SU-DHL-6 (cell line): ENCODE results near the gene AMMECR1.

ENCODE experiments used
- H2AFZ ChIP-seq: fragments of 200-600 bp; sonication (generic); 2 replicates; pipeline ENCODE4 v1.6.1; 2014; ENCODE audit warnings: low read depth, mild to moderate bottlenecking, moderate library complexity, mixed read lengths, antibody characterized with exemption, low read length; ENCODE audit not compliant: severe bottlenecking
- H3F3A ChIP-seq: fragments of 200-600 bp; shearing (Covaris generic); 2 replicates; pipeline ENCODE4 v1.6.0; 2016; ENCODE audit warnings: antibody characterized with exemption, mild to moderate bottlenecking; ENCODE audit not compliant: insufficient read depth
- H3K27ac ChIP-seq: fragments of 200-600 bp; sonication (generic); 2 replicates; pipeline ENCODE4 v1.5.1; 2016; ENCODE audit warnings: low read depth, mild to moderate bottlenecking, low read length, moderate library complexity, mixed read lengths
- H3K27me3 ChIP-seq: fragments of 200-600 bp; sonication (generic), shearing (Covaris generic); 2 replicates; pipeline ENCODE4 v1.6.0; 2014; ENCODE audit warnings: mild to moderate bottlenecking, low read length
- H3K36me3 ChIP-seq: fragments of 200-600 bp; sonication (generic); 2 replicates; pipeline ENCODE4 v1.6.1; 2014; ENCODE audit warnings: mild to moderate bottlenecking, low read length, mixed read lengths
- H3K4me2 ChIP-seq: fragments of 300-600, 200-600 bp; shearing (Covaris generic), sonication (generic); 2 replicates; pipeline ENCODE4 v1.6.0; 2014; ENCODE audit warnings: low read length, low read depth, mild to moderate bottlenecking; ENCODE audit not compliant: poor library complexity, severe bottlenecking
- H3K4me3 ChIP-seq: fragments of 200-600 bp; sonication (generic); 2 replicates; pipeline ENCODE4 v1.5.1; 2014; ENCODE audit warnings: antibody characterized with exemption, low read length, mild to moderate bottlenecking, mixed read lengths; ENCODE audit not compliant: insufficient read depth, poor library complexity, severe bottlenecking
- H3K79me2 ChIP-seq: fragments of 200-600 bp; sonication (generic); 2 replicates; pipeline ENCODE4 v1.6.1; 2014; ENCODE audit warnings: mild to moderate bottlenecking, low read length, moderate library complexity; ENCODE audit not compliant: insufficient read depth
- H3K9ac ChIP-seq: fragments of 200-600 bp; sonication (generic); 2 replicates; pipeline ENCODE4 v1.7.0; 2014; ENCODE audit warnings: mild to moderate bottlenecking, low read length
- H3K9me2 ChIP-seq: fragments of 200-600 bp; sonication (generic); replicated peaks from 2 replicates; pipeline ENCODE4 v1.6.1; 2014; ENCODE audit warnings: low read length; ENCODE audit not compliant: insufficient read depth
- H3K9me3 ChIP-seq: fragments of 200-600 bp; sonication (generic); 2 replicates; pipeline ENCODE4 v1.6.1; 2014; ENCODE audit warnings: low read length, mixed read lengths; ENCODE audit not compliant: insufficient read depth
- H4K20me1 ChIP-seq: fragments of 200-600 bp; sonication (generic); 2 replicates; pipeline ENCODE4 v1.6.1; 2014; ENCODE audit warnings: low read depth, mild to moderate bottlenecking, antibody characterized with exemption, low read length, moderate library complexity, mixed read lengths
- EZH2phosphoT487 ChIP-seq: fragments of 200-600 bp; sonication (generic), shearing (Covaris generic); conservative IDR thresholded peaks from 2 replicates; pipeline ENCODE4 v1.6.1; 2018; ENCODE audit warnings: mild to moderate bottlenecking, antibody characterized with exemption, low read length, moderate library complexity, mixed read lengths
- TF ChIP-seq, protein P1 (sequence below): fragments of 200-600 bp; sonication (generic); IDR thresholded peaks from one replicate; pipeline ENCODE4 v1.5.1; 2017; ENCODE audit warnings: antibody characterized with exemption, mild to moderate bottlenecking, low read length, moderate library complexity; ENCODE audit not compliant: insufficient read depth, poor library complexity, severe bottlenecking

Gene AMMECR1

DNA sequence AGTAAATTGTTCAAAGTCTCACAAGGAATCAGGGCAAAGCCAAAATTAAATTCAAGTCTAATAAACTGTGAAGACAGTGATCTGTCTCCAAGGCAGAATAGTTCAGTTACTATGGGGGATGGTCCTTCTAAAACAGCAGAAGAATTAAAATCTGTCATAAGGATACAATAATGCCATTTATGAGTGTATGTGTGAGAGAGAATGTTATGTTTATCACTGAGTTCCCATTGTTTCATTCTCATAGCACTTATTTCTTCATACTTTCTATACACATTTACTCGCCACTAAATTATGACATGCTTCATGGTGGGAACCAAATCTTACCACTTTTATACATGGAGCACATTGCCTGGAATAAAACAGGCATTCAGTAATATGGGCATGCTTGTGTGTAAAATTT, 102.5 kb downstream of the AMMECR1 start:
- Histone ChIP-seq H4K20me1 (no peaks in the 10 kb centered on the region), H2AFZ (no peak overlapping the region), H3K9me2 (no peaks in the 10 kb centered on the region), H3K4me3 (no peak overlapping the region), H3K79me2 (no peaks in the 10 kb centered on the region), H3K27ac (no peak overlapping the region), H3K9me3 (no peaks in the 10 kb centered on the region), H3F3A (no peaks in the 10 kb centered on the region), H3K9ac (no peak overlapping the region), H3K4me2 (no peak overlapping the region), H3K36me3 (no peaks in the 10 kb centered on the region), H3K27me3 (no peaks in the 10 kb centered on the region)
- TF ChIP-seq EZH2phosphoT487, result no peak
- TF ChIP-seq, protein P1, sequence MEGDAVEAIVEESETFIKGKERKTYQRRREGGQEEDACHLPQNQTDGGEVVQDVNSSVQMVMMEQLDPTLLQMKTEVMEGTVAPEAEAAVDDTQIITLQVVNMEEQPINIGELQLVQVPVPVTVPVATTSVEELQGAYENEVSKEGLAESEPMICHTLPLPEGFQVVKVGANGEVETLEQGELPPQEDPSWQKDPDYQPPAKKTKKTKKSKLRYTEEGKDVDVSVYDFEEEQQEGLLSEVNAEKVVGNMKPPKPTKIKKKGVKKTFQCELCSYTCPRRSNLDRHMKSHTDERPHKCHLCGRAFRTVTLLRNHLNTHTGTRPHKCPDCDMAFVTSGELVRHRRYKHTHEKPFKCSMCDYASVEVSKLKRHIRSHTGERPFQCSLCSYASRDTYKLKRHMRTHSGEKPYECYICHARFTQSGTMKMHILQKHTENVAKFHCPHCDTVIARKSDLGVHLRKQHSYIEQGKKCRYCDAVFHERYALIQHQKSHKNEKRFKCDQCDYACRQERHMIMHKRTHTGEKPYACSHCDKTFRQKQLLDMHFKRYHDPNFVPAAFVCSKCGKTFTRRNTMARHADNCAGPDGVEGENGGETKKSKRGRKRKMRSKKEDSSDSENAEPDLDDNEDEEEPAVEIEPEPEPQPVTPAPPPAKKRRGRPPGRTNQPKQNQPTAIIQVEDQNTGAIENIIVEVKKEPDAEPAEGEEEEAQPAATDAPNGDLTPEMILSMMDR, result no peak

DNA sequence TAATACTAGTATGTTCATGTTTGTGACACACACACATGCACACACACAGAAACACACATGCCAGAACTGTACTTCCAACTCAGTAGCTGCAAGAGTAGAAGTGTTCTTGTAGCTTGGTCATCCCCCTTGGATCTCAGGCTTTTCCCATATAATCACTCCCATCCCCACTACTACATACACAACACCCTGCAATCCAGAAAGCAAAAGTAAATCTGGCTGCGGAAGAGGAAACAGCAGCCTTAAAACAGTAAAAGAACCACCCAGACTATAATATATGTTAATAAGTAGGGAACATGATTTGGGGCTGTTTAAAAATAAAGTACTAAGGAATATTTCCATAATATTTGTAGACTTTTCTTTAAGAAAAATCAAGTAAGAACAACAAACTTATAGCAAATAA, 103.2 kb downstream of the AMMECR1 start:
- H3K79me2 ChIP-seq, result no peaks in the 10 kb centered on the region
- H3K9me3 ChIP-seq, result no peaks in the 10 kb centered on the region
- H3K9ac ChIP-seq, result no peak overlapping the region
- no peaks in the 10 kb centered on the region for H4K20me1 ChIP-seq
- no peak overlapping the region for H3K4me2 ChIP-seq
- H3K9me2 ChIP-seq, result no peaks in the 10 kb centered on the region
- no peaks in the 10 kb centered on the region for H3K36me3 ChIP-seq
- H3K4me3 ChIP-seq, result no peak overlapping the region
- H3F3A ChIP-seq, result no peaks in the 10 kb centered on the region
- TF ChIP-seq EZH2phosphoT487, result no peak
- TF ChIP-seq, protein P1, result no peak
- H3K27me3 ChIP-seq, result no peaks in the 10 kb centered on the region
- no peak overlapping the region for H2AFZ ChIP-seq
- no peak overlapping the region for H3K27ac ChIP-seq

DNA sequence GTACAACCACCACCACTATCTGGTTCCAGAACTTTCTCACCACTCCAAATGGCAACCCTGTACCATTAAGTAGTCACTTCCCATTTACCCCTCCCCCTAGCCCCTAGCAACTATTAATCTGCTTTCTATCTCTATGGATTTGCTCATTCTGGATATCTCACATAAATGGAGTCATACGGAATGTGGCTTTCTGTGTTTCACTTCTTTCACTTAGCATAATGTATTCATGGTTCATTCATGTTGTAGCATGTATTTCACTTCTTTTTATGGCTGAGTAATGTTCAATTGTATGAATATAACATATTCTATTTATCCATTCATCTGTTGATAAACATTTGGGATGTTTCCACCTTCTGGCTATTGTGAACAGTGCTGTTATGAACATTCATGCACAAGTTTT, 104.7 kb downstream of the AMMECR1 start:
- Histone ChIP-seq H3K27ac (no peak overlapping the region), H4K20me1 (no peaks in the 10 kb centered on the region), H3K9ac (no peak overlapping the region), H3K4me2 (no peak overlapping the region), H3K36me3 (no peaks in the 10 kb centered on the region), H3K79me2 (no peaks in the 10 kb centered on the region), H3F3A (no peaks in the 10 kb centered on the region), H3K4me3 (no peak overlapping the region), H2AFZ (no peak overlapping the region), H3K9me3 (no peaks in the 10 kb centered on the region), H3K27me3 (no peaks in the 10 kb centered on the region), H3K9me2 (no peaks in the 10 kb centered on the region)
- TF ChIP-seq EZH2phosphoT487, result no peak
- TF ChIP-seq, protein P1, result no peak
